ENCODE results near the gene NOC2L.
"Not testable (repeated sequence)": the region's sequence is repeated elsewhere in the genome, so short reads cannot be mapped to it uniquely, and the experiment has no call there.

NOC2L gene

GRCh38 chr1:993379-993995 lies 34.4 kb upstream of the NOC2L start:
- DNase-seq = no peak

GRCh38 chr1:992362-992761 lies 33.3 kb upstream of the NOC2L start:
- DNase-seq = no peak

GRCh38 chr1:991895-992294 lies 32.8 kb upstream of the NOC2L start:
- no peak for DNase-seq

GRCh38 chr1:991275-991674 lies 32.2 kb upstream of the NOC2L start:
- not testable (repeated sequence) for DNase-seq

GRCh38 chr1:988061-988460 lies 29.0 kb upstream of the NOC2L start:
- not testable (repeated sequence) for DNase-seq

GRCh38 chr1:985126-985525 lies 26.1 kb upstream of the NOC2L start:
- no peak for DNase-seq

- no peak for DNase-seq
Observed at GRCh38 chr1:984476-984814, 25.4 kb upstream of the NOC2L start.

GRCh38 chr1:983798-984475 lies 24.9 kb upstream of the NOC2L start:
- no peak for DNase-seq

- DNase-seq = no peak
Observed at GRCh38 chr1:982765-983436, 23.8 kb upstream of the NOC2L start.

- DNase-seq = no peak
Observed at GRCh38 chr1:981955-982558, 23.0 kb upstream of the NOC2L start, which contains the start of gene PERM1. Gene PERM1, minus strand, starts transcription at chr1:982093. Its CDS starts 1,064 bp downstream, at chr1:981029.

- no peak for DNase-seq
Observed at GRCh38 chr1:981491-981954, 22.5 kb upstream of the NOC2L start.

- DNase-seq = no peak
Observed at GRCh38 chr1:980602-981395, 21.7 kb upstream of the NOC2L start.

GRCh38 chr1:980137-980571 lies 21.1 kb upstream of the NOC2L start:
- no peak for DNase-seq

- no peak for DNase-seq
Observed at GRCh38 chr1:979744-980072, 20.7 kb upstream of the NOC2L start.

GRCh38 chr1:978835-979743 lies 20.0 kb upstream of the NOC2L start:
- DNase-seq = no peak

GRCh38 chr1:978069-978834 lies 19.2 kb upstream of the NOC2L start:
- DNase-seq = no peak

GRCh38 chr1:976791-977190 lies 17.7 kb upstream of the NOC2L start:
- DNase-seq = not testable (repeated sequence)

GRCh38 chr1:975896-976683 lies 17.0 kb upstream of the NOC2L start:
- DNase-seq = peak; percentile 54

- DNase-seq = no peak
Observed at GRCh38 chr1:975365-975764, 16.3 kb upstream of the NOC2L start.

GRCh38 chr1:974687-975328 lies 15.8 kb upstream of the NOC2L start:
- DNase-seq = no peak
